ENCODE measurements around the gene BSN.

The BSN gene

DNA sequence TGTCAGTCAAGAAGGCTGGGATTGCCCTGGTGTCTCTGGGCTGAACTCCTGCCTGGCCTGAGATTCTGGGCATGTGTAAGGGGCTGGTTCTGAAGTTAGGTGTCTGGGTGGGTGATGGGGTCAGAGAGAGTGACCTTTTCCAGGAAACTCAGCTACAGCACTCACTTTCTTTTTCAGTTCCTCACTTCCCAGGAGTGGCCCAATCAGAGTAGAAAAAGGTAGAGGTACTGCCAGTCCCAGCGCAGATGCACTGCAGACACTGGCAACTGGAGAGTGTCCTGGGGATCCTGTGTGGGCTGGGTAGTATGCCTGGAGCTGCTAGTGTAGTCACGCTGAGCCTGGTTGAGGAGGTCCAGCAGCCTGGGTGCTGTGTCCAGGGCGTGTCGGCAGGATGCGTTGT is 73.4 kb downstream of the BSN start:
- H3K36me3 ChIP-seq (ENCODE audit: insufficient read depth, low read length): no peaks in the 10 kb centered on the region
- H3K9ac ChIP-seq (ENCODE audit: low read length): no peak overlapping the region
- no peak overlapping the region for H3K4me2 ChIP-seq (ENCODE audit: low read length)
- H3K79me2 ChIP-seq (ENCODE audit: insufficient read depth, low read length): no peaks in the 10 kb centered on the region
- H3K9me3 ChIP-seq (ENCODE audit: low read length): peaks cover 6% of the 10 kb centered on the region; the same call in 1 of the 2 replicates
- H3K4me1 ChIP-seq (ENCODE audit: insufficient read depth, low read length, severe bottlenecking): no peaks in the 10 kb centered on the region
- H3K9me2 ChIP-seq (ENCODE audit: low read depth, low read length): no peaks in the 10 kb centered on the region
- H2AFZ ChIP-seq (ENCODE audit: low read length): no peak overlapping the region
- no peak overlapping the region for H3K27ac ChIP-seq (ENCODE audit: low read depth, low read length, poor library complexity, severe bottlenecking)
- TF ChIP-seq, protein P1, sequence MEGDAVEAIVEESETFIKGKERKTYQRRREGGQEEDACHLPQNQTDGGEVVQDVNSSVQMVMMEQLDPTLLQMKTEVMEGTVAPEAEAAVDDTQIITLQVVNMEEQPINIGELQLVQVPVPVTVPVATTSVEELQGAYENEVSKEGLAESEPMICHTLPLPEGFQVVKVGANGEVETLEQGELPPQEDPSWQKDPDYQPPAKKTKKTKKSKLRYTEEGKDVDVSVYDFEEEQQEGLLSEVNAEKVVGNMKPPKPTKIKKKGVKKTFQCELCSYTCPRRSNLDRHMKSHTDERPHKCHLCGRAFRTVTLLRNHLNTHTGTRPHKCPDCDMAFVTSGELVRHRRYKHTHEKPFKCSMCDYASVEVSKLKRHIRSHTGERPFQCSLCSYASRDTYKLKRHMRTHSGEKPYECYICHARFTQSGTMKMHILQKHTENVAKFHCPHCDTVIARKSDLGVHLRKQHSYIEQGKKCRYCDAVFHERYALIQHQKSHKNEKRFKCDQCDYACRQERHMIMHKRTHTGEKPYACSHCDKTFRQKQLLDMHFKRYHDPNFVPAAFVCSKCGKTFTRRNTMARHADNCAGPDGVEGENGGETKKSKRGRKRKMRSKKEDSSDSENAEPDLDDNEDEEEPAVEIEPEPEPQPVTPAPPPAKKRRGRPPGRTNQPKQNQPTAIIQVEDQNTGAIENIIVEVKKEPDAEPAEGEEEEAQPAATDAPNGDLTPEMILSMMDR (IDR thresholded peaks at IDR 0.05; ENCODE audit: low read length): no peak
- no peak for TF ChIP-seq EZH2 (IDR thresholded peaks at IDR 0.05; ENCODE audit: borderline replicate concordance, low read length)
- H3K27me3 ChIP-seq (ENCODE audit: insufficient read depth, low read length): peaks cover 7% of the 10 kb centered on the region
- H3F3A ChIP-seq (ENCODE audit: insufficient read depth, low read length): no peaks in the 10 kb centered on the region
- H4K20me1 ChIP-seq (ENCODE audit: insufficient read depth, low read length): no peaks in the 10 kb centered on the region
- H3K4me3 ChIP-seq (ENCODE audit: low read depth, low read length, poor library complexity, severe bottlenecking): no peak overlapping the region

DNA sequence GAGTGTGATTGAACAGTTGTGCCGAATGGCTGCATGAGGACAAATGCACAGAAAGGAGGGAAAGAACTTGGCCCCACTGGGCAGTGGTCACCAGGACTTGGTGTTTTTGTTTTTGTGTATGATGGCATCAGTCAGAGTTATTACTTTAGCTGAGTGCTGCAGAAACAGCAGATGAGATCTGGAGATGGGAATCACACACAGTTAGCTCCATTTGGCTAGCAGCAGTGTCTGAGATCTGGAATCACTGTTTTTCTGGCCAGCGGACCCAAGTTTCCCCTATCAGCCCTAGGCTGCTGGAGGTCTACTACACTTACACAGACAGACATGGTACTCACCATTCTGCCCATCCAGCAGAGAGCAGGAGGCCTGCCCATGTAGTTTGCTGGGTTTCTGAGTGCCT is 74.0 kb downstream of the BSN start:
- TF ChIP-seq, protein P1 (IDR thresholded peaks at IDR 0.05; ENCODE audit: low read length): no peak
- no peak for TF ChIP-seq EZH2 (IDR thresholded peaks at IDR 0.05; ENCODE audit: borderline replicate concordance, low read length)
- Histone ChIP-seq H3K27me3 (ENCODE audit: insufficient read depth, low read length) (peaks cover 7% of the 10 kb centered on the region), H4K20me1 (ENCODE audit: insufficient read depth, low read length) (no peaks in the 10 kb centered on the region), H3K9me2 (ENCODE audit: low read depth, low read length) (no peaks in the 10 kb centered on the region), H3K79me2 (ENCODE audit: insufficient read depth, low read length) (no peaks in the 10 kb centered on the region), H3K9ac (ENCODE audit: low read length) (no peak overlapping the region), H3K27ac (ENCODE audit: low read depth, low read length, poor library complexity, severe bottlenecking) (no peak overlapping the region), H3F3A (ENCODE audit: insufficient read depth, low read length) (no peaks in the 10 kb centered on the region), H3K4me2 (ENCODE audit: low read length) (no peak overlapping the region), H3K36me3 (ENCODE audit: insufficient read depth, low read length) (no peaks in the 10 kb centered on the region), H3K4me1 (ENCODE audit: insufficient read depth, low read length, severe bottlenecking) (no peaks in the 10 kb centered on the region), H2AFZ (ENCODE audit: low read length) (no peak overlapping the region), H3K9me3 (ENCODE audit: low read length) (peaks cover 6% of the 10 kb centered on the region; the same call in 1 of the 2 replicates), H3K4me3 (ENCODE audit: low read depth, low read length, poor library complexity, severe bottlenecking) (no peak overlapping the region)

DNA sequence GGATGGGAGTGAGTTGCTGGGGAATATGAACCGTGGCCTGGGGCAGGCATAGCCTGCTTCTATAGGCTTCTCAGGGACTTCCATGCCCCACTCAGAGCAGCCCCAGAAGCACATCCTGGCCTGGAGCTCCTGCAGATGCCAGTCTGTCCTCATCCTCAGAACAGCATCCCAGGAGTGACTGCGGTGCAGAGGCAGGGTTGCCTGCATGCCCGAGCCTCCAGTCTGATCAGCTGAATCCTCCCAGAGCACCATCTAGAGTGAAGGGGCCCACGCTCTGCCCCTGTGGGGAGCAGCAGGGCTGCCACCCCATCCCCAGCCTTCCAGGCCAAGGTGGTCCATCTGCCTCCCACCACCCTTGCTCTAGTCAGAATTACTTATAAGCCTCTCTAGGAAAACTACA is 75.2 kb downstream of the BSN start:
- Histone ChIP-seq H3K9ac (ENCODE audit: low read length) (no peak overlapping the region), H3K4me2 (ENCODE audit: low read length) (no peak overlapping the region), H3K4me3 (ENCODE audit: low read depth, low read length, poor library complexity, severe bottlenecking) (no peak overlapping the region), H3K4me1 (ENCODE audit: insufficient read depth, low read length, severe bottlenecking) (no peaks in the 10 kb centered on the region), H3F3A (ENCODE audit: insufficient read depth, low read length) (no peaks in the 10 kb centered on the region), H3K9me3 (ENCODE audit: low read length) (peaks cover 6% of the 10 kb centered on the region; the same call in 1 of the 2 replicates), H4K20me1 (ENCODE audit: insufficient read depth, low read length) (no peaks in the 10 kb centered on the region), H3K79me2 (ENCODE audit: insufficient read depth, low read length) (no peaks in the 10 kb centered on the region), H3K36me3 (ENCODE audit: insufficient read depth, low read length) (no peaks in the 10 kb centered on the region), H2AFZ (ENCODE audit: low read length) (no peak overlapping the region), H3K27ac (ENCODE audit: low read depth, low read length, poor library complexity, severe bottlenecking) (no peak overlapping the region), H3K27me3 (ENCODE audit: insufficient read depth, low read length) (peaks cover 3% of the 10 kb centered on the region; the same call in 1 of the 2 replicates), H3K9me2 (ENCODE audit: low read depth, low read length) (no peaks in the 10 kb centered on the region)
- TF ChIP-seq, protein P1 (IDR thresholded peaks at IDR 0.05; ENCODE audit: low read length): no peak
- TF ChIP-seq EZH2 (IDR thresholded peaks at IDR 0.05; ENCODE audit: borderline replicate concordance, low read length): no peak

Measured in OCI-LY1 (cell line).